ENCODE data around the gene QKI. TPM values are rescaled to one million over a fixed set of nuclear protein-coding genes. Genes with fewer than 3 reads are reported as not detected.
A peak's percentile ranks its signal among the peaks of the same experiment; 100 is the strongest.

Gene QKI
- polyA plus RNA-seq, 1 donor (not counting 4 experiments of a cell fraction or from before 2014, with no cell fraction given): 53.3 TPM

- H3K9me1 ChIP-seq (ENCODE audit: control insufficient read depth, extremely low read depth, insufficient read depth, low read length): peaks cover 5% of the 10 kb centered on the region
- no peak overlapping the region for H3K4me2 ChIP-seq (ENCODE audit: control insufficient read depth, extremely low read depth, insufficient read depth, low read depth, low read length)
- no peaks in the 10 kb centered on the region for H3K9me3 ChIP-seq (ENCODE audit: control insufficient read depth, low read depth, low read length)
- H3K9ac ChIP-seq (ENCODE audit: control insufficient read depth, extremely low read depth, insufficient read depth, low read length): no peak overlapping the region
- peaks cover 0 to 1% of the 10 kb centered on the region in 2 experiments for H3K36me3 ChIP-seq (ENCODE audit: control insufficient read depth in 2 of 2, extremely low read depth in 1 of 2, insufficient read depth in 2 of 2, low read length in 2 of 2)
- no peak for TF ChIP-seq EZH2 (IDR thresholded peaks at IDR 0.05; ENCODE audit: low read length)
- TF ChIP-seq, protein P1, sequence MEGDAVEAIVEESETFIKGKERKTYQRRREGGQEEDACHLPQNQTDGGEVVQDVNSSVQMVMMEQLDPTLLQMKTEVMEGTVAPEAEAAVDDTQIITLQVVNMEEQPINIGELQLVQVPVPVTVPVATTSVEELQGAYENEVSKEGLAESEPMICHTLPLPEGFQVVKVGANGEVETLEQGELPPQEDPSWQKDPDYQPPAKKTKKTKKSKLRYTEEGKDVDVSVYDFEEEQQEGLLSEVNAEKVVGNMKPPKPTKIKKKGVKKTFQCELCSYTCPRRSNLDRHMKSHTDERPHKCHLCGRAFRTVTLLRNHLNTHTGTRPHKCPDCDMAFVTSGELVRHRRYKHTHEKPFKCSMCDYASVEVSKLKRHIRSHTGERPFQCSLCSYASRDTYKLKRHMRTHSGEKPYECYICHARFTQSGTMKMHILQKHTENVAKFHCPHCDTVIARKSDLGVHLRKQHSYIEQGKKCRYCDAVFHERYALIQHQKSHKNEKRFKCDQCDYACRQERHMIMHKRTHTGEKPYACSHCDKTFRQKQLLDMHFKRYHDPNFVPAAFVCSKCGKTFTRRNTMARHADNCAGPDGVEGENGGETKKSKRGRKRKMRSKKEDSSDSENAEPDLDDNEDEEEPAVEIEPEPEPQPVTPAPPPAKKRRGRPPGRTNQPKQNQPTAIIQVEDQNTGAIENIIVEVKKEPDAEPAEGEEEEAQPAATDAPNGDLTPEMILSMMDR (optimal IDR thresholded peaks at IDR 0.05 in 1 of 3, IDR thresholded peaks at IDR 0.05 in 1 of 3, conservative IDR thresholded peaks at IDR 0.05 in 1 of 3; ENCODE audit: extremely low read depth in 1 of 3, insufficient read depth in 2 of 3, low read length in 3 of 3): no peak
- peaks cover 11% of the 10 kb centered on the region for H4K20me1 ChIP-seq (ENCODE audit: control insufficient read depth, extremely low read depth, insufficient read depth, low read length)
- H3K27me3 ChIP-seq (ENCODE audit: control insufficient read depth, extremely low read depth, insufficient read depth, low read length): no peaks in the 10 kb centered on the region
- peak; percentile 9 for FAIRE-seq
- no peak overlapping the region for H2AFZ ChIP-seq (ENCODE audit: control insufficient read depth, low read length)
- dilution Hi-C loops (cut with MboI; ENCODE audit: extremely low pct_ligation_motif_present, low sequenced_read_pairs): no loop called here
- H3K27ac ChIP-seq (ENCODE audit: control insufficient read depth, insufficient read depth, low read length): no peak overlapping the region
- peaks cover 77% of the 10 kb centered on the region for H3K79me2 ChIP-seq (ENCODE audit: control insufficient read depth, insufficient read depth, low read length)
- no peak for DNase-seq (ENCODE audit: low read depth, low spot score)
- no peak overlapping the region for H3K4me3 ChIP-seq (ENCODE audit: control insufficient read depth in 2 of 3, extremely low read depth in 1 of 3, insufficient read depth in 2 of 3, low read depth in 1 of 3, low read length in 3 of 3)
- H3K4me1 ChIP-seq (ENCODE audit: control insufficient read depth, extremely low read depth, insufficient read depth, low read length): peaks cover 30% of the 10 kb centered on the region
These were observed 118.9 kb downstream of the QKI start for GRCh38 chr6:163533443-163533842.

GRCh38 chr6:163536770-163537169 lies 122.3 kb downstream of the QKI start:
- H4K20me1 ChIP-seq (ENCODE audit: control insufficient read depth, extremely low read depth, insufficient read depth, low read length): peaks cover 7% of the 10 kb centered on the region
- H3K79me2 ChIP-seq (ENCODE audit: control insufficient read depth, insufficient read depth, low read length): peaks cover 65% of the 10 kb centered on the region
- H3K9me1 ChIP-seq (ENCODE audit: control insufficient read depth, extremely low read depth, insufficient read depth, low read length): no peaks in the 10 kb centered on the region
- no peaks in the 10 kb centered on the region for H3K9me3 ChIP-seq (ENCODE audit: control insufficient read depth, low read depth, low read length)
- no peak overlapping the region for H3K9ac ChIP-seq (ENCODE audit: control insufficient read depth, extremely low read depth, insufficient read depth, low read length)
- no peak overlapping the region for H2AFZ ChIP-seq (ENCODE audit: control insufficient read depth, low read length)
- dilution Hi-C loops (cut with MboI; ENCODE audit: extremely low pct_ligation_motif_present, low sequenced_read_pairs): no loop called here
- TF ChIP-seq, protein P1 (optimal IDR thresholded peaks at IDR 0.05 in 1 of 3, IDR thresholded peaks at IDR 0.05 in 1 of 3, conservative IDR thresholded peaks at IDR 0.05 in 1 of 3; ENCODE audit: extremely low read depth in 1 of 3, insufficient read depth in 2 of 3, low read length in 3 of 3): no peak
- TF ChIP-seq EZH2 (IDR thresholded peaks at IDR 0.05; ENCODE audit: low read length): no peak
- FAIRE-seq: peak; percentile 23
- H3K27me3 ChIP-seq (ENCODE audit: control insufficient read depth, extremely low read depth, insufficient read depth, low read length): no peaks in the 10 kb centered on the region
- H3K4me1 ChIP-seq (ENCODE audit: control insufficient read depth, extremely low read depth, insufficient read depth, low read length): peaks cover 4% of the 10 kb centered on the region
- no peak for DNase-seq (ENCODE audit: low read depth, low spot score)
- H3K36me3 ChIP-seq (ENCODE audit: control insufficient read depth in 2 of 2, extremely low read depth in 1 of 2, insufficient read depth in 2 of 2, low read length in 2 of 2): peaks cover 0 to 1% of the 10 kb centered on the region in 2 experiments
- H3K27ac ChIP-seq (ENCODE audit: control insufficient read depth, insufficient read depth, low read length): no peak overlapping the region
- H3K4me3 ChIP-seq (ENCODE audit: control insufficient read depth in 2 of 3, extremely low read depth in 1 of 3, insufficient read depth in 2 of 3, low read depth in 1 of 3, low read length in 3 of 3): no peak overlapping the region
- H3K4me2 ChIP-seq (ENCODE audit: control insufficient read depth, extremely low read depth, insufficient read depth, low read depth, low read length): no peak overlapping the region

Data from keratinocyte (primary cell).